ENCODE results near the gene NRG3.

NRG3 gene

GRCh38 chr10:82691211-82691610, 816.2 kb downstream of the NRG3 start:
- DNase-seq (ENCODE audit: low spot score), result no peak

DNA sequence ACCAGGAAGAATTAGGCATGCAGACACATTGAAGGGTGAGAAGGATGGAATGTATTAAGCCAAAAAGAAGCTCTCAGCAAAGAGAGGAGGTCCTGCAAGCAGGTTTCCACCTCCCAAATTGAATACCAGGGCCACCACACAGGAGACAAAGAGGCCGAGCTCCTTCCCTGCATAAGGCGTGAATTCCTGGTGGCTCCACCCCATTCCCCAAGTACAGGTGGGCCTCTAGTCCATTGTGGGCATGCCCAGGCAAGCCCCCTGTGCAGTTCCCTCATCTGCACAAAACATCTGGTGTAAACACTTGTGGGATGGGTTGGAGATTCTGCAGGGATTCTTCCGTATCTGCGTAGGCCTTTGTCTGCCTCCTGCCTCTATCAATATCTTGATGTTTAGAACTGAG, 817.5 kb downstream of the NRG3 start:
- no peak for DNase-seq (ENCODE audit: low spot score)

- no peak for DNase-seq (ENCODE audit: low spot score)
These were observed 846.8 kb downstream of the NRG3 start for GRCh38 chr10:82721831-82722230.

- no peak for DNase-seq (ENCODE audit: low spot score)
These were observed 847.3 kb downstream of the NRG3 start for GRCh38 chr10:82722273-82722672.

GRCh38 chr10:82736305-82736704, 861.3 kb downstream of the NRG3 start:
- DNase-seq (ENCODE audit: low spot score), result no peak

GRCh38 chr10:82737549-82737948, 862.6 kb downstream of the NRG3 start:
- no peak for DNase-seq (ENCODE audit: low spot score)

DNA sequence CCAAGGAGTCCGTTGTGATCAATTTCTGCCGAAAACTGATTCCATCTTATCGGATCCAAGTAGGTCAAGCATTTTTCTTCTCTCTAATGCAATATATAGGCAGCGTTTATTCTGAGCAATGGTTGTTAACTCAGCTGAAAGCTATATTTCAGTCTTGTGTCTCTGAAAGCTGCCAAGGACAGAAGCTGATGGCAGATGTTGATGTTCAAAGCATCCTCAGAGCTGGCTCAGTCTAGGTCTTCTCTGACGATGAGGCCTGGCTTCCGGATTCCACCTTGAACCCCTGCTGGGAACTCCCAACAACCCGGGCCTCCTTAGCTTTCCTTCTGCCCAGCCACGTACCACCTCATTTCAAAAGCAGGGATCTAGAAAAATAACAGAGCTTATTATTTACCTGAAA, 863.6 kb downstream of the NRG3 start:
- no peak for DNase-seq (ENCODE audit: low spot score)

GRCh38 chr10:82742478-82742877, 867.5 kb downstream of the NRG3 start:
- peak; percentile 28 for DNase-seq (ENCODE audit: low spot score)

- DNase-seq (ENCODE audit: low spot score), result no peak
These were observed 867.9 kb downstream of the NRG3 start for GRCh38 chr10:82742898-82743297.

GRCh38 chr10:82750538-82750937, 875.5 kb downstream of the NRG3 start:
- no peak for DNase-seq (ENCODE audit: low spot score)

DNA sequence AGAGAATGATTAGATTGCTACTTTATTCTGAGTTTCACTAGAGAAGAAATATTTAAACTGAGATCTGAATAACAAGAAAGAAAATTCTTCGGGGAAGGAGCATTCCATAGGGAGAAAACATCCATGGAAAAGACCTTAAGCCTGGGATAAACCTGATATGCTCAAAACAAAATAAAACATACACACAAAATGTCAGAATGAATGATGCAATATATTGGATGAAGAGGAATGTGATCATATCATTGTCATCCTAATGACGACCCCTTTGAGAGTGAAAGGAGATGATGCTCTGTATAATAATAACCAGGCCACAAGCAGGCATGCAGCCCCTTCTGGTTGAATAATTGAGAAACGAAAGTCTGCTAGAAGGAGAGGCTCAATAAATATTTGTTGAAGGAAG, 882.4 kb downstream of the NRG3 start:
- DNase-seq (ENCODE audit: low spot score), result no peak

DNA sequence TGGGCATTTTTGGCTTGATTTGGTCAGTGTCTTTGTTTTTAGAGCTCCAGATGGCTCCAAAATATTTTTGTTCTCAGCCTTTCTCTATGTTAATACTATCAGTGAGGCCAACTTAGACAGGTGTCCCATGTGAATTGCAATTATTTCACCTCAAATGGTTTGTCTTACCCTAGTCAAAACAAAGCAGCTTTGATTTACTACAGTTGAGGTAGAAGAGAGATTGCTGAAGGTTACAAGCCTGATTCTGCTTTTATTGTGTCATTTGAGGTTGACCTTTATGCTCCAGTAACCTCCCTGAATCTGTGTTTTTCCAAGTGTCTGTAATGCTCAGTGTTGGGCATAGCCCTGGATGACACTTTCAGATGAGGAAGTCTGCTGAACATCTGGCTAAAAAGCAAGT, 882.9 kb downstream of the NRG3 start:
- no peak for DNase-seq (ENCODE audit: low spot score)

GRCh38 chr10:82759050-82759449, 884.1 kb downstream of the NRG3 start:
- DNase-seq (ENCODE audit: low spot score), result no peak

DNA sequence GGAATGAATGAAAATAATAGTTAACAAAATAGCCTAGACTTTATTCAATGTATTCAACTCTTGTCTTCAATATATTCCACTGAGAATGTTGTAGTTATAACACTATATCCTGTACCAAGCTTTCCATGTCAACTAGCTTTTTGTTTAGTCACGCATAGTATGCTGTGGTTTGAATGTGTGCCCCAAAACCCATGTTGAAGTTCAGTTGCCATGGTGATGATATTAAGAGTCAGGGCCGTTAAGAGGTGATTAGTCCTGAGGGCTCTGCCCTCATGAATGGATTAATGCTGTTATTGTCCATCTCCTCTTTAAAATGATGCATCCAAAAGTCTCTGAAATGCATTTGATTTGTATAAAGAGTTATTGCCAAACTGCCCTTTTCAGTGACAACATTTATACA, 887.6 kb downstream of the NRG3 start:
- peak; percentile 1 for DNase-seq (ENCODE audit: low spot score)

GRCh38 chr10:82768040-82768439, 893.0 kb downstream of the NRG3 start:
- no peak for DNase-seq (ENCODE audit: low spot score)

GRCh38 chr10:82778908-82779307, 903.9 kb downstream of the NRG3 start:
- no peak for DNase-seq (ENCODE audit: low spot score)

DNA sequence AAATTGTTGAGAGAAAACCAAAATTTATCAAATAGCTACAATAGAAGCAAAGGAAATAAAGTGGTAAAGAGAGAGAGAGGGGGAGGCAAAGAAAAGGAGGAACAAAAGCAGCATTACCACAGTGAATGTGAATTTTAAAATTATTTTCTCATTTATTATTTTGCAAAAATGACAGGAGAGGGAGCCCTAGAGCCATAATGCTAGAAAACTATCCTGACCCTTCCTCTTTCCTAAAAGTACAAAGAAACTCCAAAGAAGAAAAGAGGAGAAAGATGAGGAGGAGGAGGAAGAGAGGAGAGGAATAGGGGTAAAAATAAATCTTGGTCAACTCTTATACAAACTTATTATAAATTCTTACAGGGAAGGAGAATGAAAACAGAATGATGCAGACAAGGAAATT, 921.5 kb downstream of the NRG3 start:
- DNase-seq (ENCODE audit: low spot score), result no peak

- no peak for DNase-seq (ENCODE audit: low spot score)
These were observed 926.3 kb downstream of the NRG3 start for GRCh38 chr10:82801289-82801688.

DNA sequence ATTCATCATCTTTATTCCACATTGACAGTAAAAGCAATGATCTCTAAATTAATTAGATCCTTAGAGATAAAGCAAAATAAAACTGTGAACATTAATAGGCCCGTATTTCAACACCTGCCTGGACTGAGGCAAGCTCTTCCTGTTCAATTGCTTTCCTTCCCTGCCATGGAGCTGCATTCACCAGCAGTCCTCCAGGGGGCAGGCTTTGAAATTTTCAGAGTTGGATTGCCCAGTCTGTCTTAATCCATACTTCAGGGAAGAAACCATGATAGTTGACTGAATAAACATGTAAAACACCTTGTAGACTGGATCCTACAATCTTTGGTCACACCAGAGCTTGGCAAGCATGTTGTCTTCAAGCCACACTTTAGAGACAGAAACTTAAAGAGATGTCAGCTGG, 936.6 kb downstream of the NRG3 start:
- peak; percentile 4 for DNase-seq (ENCODE audit: low spot score)

DNA sequence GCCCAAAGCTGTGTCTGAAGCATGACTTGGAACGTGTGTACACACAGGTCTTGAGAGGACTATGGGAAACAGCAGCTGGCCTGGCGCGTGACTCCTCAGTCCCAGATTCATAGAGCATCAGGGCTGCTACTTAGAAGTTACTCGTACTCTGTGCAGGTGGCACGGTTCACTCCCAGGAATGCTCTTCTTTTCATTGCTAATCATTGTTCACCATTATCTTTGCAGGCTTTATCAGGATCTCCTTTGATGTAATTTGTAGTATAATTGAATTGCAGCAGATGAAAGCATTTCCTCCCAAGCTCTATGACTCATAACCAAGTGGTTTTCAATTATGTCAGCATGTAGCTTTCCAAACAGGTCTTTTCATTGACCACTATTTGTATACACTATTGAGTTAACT, 938.9 kb downstream of the NRG3 start:
- peak; percentile 36 for DNase-seq (ENCODE audit: low spot score)

- DNase-seq (ENCODE audit: low spot score), result no peak
These were observed 939.6 kb downstream of the NRG3 start for GRCh38 chr10:82814635-82815034.

DNA sequence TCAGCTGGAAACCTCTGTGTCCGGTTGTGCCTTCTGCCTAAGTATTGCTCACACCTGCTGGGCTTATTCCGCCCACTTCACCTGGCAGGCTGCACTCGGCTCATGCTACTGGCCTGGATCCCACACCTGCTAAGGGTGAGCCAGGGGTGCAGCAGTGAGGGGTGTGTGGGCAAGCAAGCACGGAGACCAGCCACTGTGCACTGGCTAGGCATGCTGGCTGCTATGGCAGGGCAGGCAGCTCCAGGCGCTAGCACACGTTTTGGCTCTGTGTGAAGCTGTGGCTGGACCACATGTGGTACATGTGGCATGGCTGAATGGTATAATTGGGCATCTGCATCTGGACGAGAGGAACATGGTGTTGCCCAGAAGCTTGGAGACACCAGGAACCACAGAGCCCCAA, 940.7 kb downstream of the NRG3 start:
- no peak for DNase-seq (ENCODE audit: low spot score)

DNA sequence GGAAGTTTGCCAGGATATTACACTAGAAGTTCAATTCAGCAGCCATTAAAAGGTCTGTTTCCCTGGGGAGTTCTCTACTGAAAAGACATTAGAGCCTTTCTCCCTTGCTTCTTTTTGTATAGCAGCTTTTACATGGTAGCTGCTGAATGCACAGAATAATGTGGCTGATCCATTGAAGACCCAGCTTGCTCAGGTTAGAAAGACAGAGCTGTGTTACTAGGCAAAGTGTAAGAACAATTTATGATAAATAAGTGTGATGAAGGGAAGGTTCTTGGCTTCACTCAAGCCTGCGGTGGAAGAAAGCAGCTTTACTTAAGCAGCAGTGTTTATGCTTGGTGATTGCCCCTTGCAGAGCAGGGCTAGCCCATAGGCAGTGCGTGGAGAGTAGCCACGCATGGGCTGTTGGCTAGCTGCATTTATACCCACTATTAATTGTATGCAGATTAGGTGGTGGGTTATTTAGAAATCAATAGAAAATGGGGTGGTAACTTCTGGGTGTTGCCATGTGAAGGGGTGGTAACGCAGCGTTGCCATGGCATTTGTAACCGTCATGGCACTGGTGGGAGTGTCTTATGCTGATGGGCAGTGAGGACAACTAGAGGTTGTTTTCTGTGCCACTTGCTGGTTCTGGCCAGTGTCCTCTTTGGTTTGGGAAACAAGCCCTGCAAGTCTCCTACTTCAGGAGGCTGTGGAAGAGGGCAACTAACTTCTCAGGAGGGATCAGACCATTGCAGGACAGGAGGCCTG, 942.9 kb downstream of the NRG3 start:
- DNase-seq (ENCODE audit: low spot score), result no peak

DNA sequence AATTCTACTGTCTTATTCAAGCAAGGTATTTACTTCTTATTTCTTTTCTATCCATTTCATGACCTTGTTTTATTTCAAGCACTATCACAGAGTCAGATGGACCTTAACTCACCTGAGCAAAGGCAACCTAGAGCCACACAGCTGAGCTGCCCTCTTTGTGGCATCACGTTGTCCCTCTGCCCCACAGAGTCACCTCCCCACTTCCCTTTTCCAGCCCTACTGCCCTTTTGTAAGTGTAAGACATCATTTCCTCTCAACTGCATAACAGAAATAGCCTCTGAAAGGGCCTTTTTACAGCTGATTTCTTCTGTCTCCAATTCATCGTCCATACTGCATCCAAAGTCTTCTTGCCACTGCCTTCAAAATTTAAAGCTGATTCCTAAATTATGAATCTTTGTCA, 946.0 kb downstream of the NRG3 start:
- DNase-seq (ENCODE audit: low spot score), result no peak

- DNase-seq (ENCODE audit: low spot score), result peak; percentile 2
These were observed 951.1 kb downstream of the NRG3 start for GRCh38 chr10:82826132-82826531.

All from COLO829 (cell line).